ENCODE results near the gene CCDC117. TPM values are rescaled to one million over a fixed set of nuclear protein-coding genes. Genes with fewer than 3 reads are reported as not detected.
"Not testable (repeated sequence)": the region's sequence is repeated elsewhere in the genome, so short reads cannot be mapped to it uniquely, and the experiment has no call there.

CCDC117 gene
- polyA plus RNA-seq, 4 donors: 7.8 to 33.4 (median 9.4) TPM

- Histone ChIP-seq H3K27ac (ENCODE audit: low read depth in 1 of 3, low read length in 2 of 3) (peak overlapping the region in 2 of 3 donors; percentile 33 to 72), H3K4me1 (ENCODE audit: control insufficient read depth in 3 of 3, insufficient read depth in 2 of 3, low read depth in 1 of 3, low read length in 2 of 3) (peaks cover 0 to 37% (median 7%) of the 10 kb centered on the region in 3 donors), H3K4me3 (ENCODE audit: low read depth in 1 of 3, low read length in 3 of 3) (no peak overlapping the region), H3K9me3 (ENCODE audit: control insufficient read depth in 2 of 2, insufficient read depth in 1 of 2, low read depth in 1 of 2, low read length in 1 of 2) (no peaks in the 10 kb centered on the region), H3K36me3 (ENCODE audit: control insufficient read depth in 3 of 3, insufficient read depth in 2 of 3, low read depth in 1 of 3, low read length in 3 of 3) (peaks cover 0 to 3% (median 0%) of the 10 kb centered on the region in 3 donors), H3K27me3 (ENCODE audit: control insufficient read depth in 3 of 3, insufficient read depth in 3 of 3, low read length in 3 of 3) (no peaks in the 10 kb centered on the region)
- no peak for FAIRE-seq
- peak; percentile 58 to 65 for DNase-seq
- WGBS, 3 donors: 46 to 58% (median 56%) methylated on average over 4 of the region's 4 CpGs
Measured at GRCh38 chr22:28822930-28823551, 50.5 kb downstream of the CCDC117 start.

- FAIRE-seq; DNase-seq; H3K9me3 ChIP-seq (ENCODE audit: control insufficient read depth in 2 of 2, insufficient read depth in 1 of 2, low read depth in 1 of 2, low read length in 1 of 2); H3K36me3 ChIP-seq (ENCODE audit: control insufficient read depth in 3 of 3, insufficient read depth in 2 of 3, low read depth in 1 of 3, low read length in 3 of 3); H3K4me3 ChIP-seq (ENCODE audit: low read depth in 1 of 3, low read length in 3 of 3); H3K27me3 ChIP-seq (ENCODE audit: control insufficient read depth in 3 of 3, insufficient read depth in 3 of 3, low read length in 3 of 3); H3K27ac ChIP-seq (ENCODE audit: low read depth in 1 of 3, low read length in 2 of 3): not testable (repeated sequence)
- peaks cover 0 to 25% (median 0%) of the 10 kb centered on the region in 3 donors for H3K4me1 ChIP-seq (ENCODE audit: control insufficient read depth in 3 of 3, insufficient read depth in 2 of 3, low read depth in 1 of 3, low read length in 2 of 3)
- 96 to 98% (median 97%) methylated on average over 9 of the region's 9 CpGs for WGBS, 3 donors
Measured at GRCh38 chr22:28824455-28824854, 52.0 kb downstream of the CCDC117 start.

DNA sequence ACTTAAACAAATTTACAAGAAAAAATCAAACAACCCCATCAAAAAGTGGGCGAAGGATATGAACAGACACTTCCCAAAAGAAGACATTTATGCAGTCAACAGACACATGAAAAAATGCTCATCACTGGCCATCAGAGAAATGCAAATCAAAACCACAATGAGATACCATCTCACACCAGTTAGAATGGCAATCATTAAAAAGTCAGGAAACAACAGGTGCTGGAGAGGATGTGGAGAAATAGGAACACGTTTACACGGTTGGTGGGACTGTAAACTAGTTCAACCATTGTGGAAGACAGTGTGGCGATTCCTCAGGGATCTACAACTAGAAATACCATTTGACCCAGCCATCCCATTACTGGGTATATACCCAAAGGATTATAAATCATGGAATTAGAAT lies 53.9 kb downstream of the CCDC117 start:
- H3K36me3 ChIP-seq (ENCODE audit: control insufficient read depth in 3 of 3, insufficient read depth in 2 of 3, low read depth in 1 of 3, low read length in 3 of 3); H3K4me3 ChIP-seq (ENCODE audit: low read depth in 1 of 3, low read length in 3 of 3); FAIRE-seq; H3K9me3 ChIP-seq (ENCODE audit: control insufficient read depth in 2 of 2, insufficient read depth in 1 of 2, low read depth in 1 of 2, low read length in 1 of 2); DNase-seq; H3K27ac ChIP-seq (ENCODE audit: low read depth in 1 of 3, low read length in 2 of 3); H3K27me3 ChIP-seq (ENCODE audit: control insufficient read depth in 3 of 3, insufficient read depth in 3 of 3, low read length in 3 of 3): not testable (repeated sequence)
- WGBS, 3 donors: 78 to 91% (median 89%) methylated on average over 4 of the region's 4 CpGs
- H3K4me1 ChIP-seq (ENCODE audit: control insufficient read depth in 3 of 3, insufficient read depth in 2 of 3, low read depth in 1 of 3, low read length in 2 of 3): peaks cover 0 to 24% (median 0%) of the 10 kb centered on the region in 3 donors

DNA sequence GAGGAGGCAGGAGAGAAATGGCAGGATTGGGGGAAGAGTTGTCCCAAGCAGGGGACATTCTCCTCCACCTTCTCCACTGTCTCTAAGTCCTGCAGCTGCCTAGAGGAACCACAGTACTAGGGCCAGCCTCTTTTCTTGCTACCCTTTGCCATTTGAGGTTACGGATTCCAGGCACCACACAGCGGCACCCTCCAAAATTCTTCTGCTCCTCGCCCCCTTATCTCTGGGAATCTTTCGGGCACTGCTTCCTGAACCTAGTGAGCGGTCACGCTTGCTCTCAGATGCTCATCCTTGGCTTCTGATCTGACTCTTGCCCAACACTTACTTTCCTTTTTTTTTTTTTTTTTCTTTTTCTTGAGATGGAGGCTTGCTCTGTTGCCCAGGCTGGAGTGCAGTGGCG lies 54.4 kb downstream of the CCDC117 start:
- Histone ChIP-seq H3K27ac (ENCODE audit: low read depth in 1 of 3, low read length in 2 of 3) (no peak overlapping the region), H3K36me3 (ENCODE audit: control insufficient read depth in 3 of 3, insufficient read depth in 2 of 3, low read depth in 1 of 3, low read length in 3 of 3) (peaks cover 0 to 3% (median 0%) of the 10 kb centered on the region in 3 donors), H3K4me3 (ENCODE audit: low read depth in 1 of 3, low read length in 3 of 3) (no peak overlapping the region), H3K27me3 (ENCODE audit: control insufficient read depth in 3 of 3, insufficient read depth in 3 of 3, low read length in 3 of 3) (no peaks in the 10 kb centered on the region), H3K4me1 (ENCODE audit: control insufficient read depth in 3 of 3, insufficient read depth in 2 of 3, low read depth in 1 of 3, low read length in 2 of 3) (peaks cover 0 to 24% (median 0%) of the 10 kb centered on the region in 3 donors), H3K9me3 (ENCODE audit: control insufficient read depth in 2 of 2, insufficient read depth in 1 of 2, low read depth in 1 of 2, low read length in 1 of 2) (no peaks in the 10 kb centered on the region)
- no peak for FAIRE-seq
- WGBS, 3 donors: 96 to 99% (median 99%) methylated on average over 7 of the region's 7 CpGs
- DNase-seq: no peak

DNA sequence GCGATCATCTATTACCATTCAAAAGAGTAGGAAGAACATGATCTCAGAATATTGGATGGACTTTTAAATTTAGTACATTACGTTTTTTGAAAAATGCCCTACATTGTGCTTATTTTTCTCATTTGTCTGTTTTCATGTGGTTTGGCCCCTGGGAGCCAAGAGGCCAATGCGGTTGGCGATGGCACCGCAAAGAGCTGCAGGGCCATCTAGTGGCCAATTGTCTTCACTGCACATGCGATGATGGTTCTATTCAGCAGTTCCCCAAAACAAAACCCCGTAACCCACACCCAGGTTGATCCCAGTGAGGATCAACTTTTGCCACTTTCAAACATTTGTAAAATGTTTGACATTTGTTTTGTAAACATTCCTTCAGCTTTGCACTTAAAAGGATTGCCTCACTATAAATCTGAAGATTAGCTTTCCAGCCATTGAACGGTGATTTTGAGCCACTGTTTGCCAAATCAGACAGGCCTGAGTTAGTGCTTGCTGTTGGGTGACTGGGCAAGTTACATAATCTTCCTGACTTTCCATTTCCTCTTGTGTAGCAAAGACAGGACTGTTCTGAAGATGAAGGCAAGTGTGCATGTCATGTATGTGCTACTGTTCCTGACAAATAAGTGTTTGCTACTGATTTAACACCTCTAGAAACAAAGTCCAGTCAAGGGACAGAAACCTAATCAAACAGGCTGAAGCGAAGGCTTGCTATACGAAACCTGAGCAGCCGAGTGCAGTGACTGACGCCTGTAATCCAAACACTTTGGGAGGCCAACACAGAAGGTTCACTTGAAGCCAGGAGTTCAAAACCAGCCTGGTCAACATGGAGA lies 57.1 kb downstream of the CCDC117 start:
- WGBS, 3 donors: 17 to 34% (median 22%) methylated on average over 12 of the region's 12 CpGs

GRCh38 chr22:28830441-28830840 lies 57.9 kb downstream of the CCDC117 start:
- H3K27me3 ChIP-seq (ENCODE audit: control insufficient read depth in 3 of 3, insufficient read depth in 3 of 3, low read length in 3 of 3): no peaks in the 10 kb centered on the region
- H3K4me1 ChIP-seq (ENCODE audit: control insufficient read depth in 3 of 3, insufficient read depth in 2 of 3, low read depth in 1 of 3, low read length in 2 of 3): peaks cover 0 to 10% (median 0%) of the 10 kb centered on the region in 3 donors
- H3K9me3 ChIP-seq (ENCODE audit: control insufficient read depth in 2 of 2, insufficient read depth in 1 of 2, low read depth in 1 of 2, low read length in 1 of 2): no peaks in the 10 kb centered on the region
- 81 to 95% (median 91%) methylated on average over 3 of the region's 3 CpGs for WGBS, 3 donors
- H3K27ac ChIP-seq (ENCODE audit: low read depth in 1 of 3, low read length in 2 of 3): peak overlapping the region in 1 of 3 donors; percentile 14
- no peak overlapping the region for H3K4me3 ChIP-seq (ENCODE audit: low read depth in 1 of 3, low read length in 3 of 3)
- FAIRE-seq (no peak), DNase-seq (no peak)
- peaks cover 0 to 3% (median 0%) of the 10 kb centered on the region in 3 donors for H3K36me3 ChIP-seq (ENCODE audit: control insufficient read depth in 3 of 3, insufficient read depth in 2 of 3, low read depth in 1 of 3, low read length in 3 of 3)

More for the DNA sequence above, 57.1 kb downstream of the CCDC117 start:
- FAIRE-seq (no peak), DNase-seq (peak; percentile 70 to 87)
- Histone ChIP-seq H3K4me1 (ENCODE audit: control insufficient read depth in 3 of 3, insufficient read depth in 2 of 3, low read depth in 1 of 3, low read length in 2 of 3) (peaks cover 0 to 10% (median 0%) of the 10 kb centered on the region in 3 donors), H3K36me3 (ENCODE audit: control insufficient read depth in 3 of 3, insufficient read depth in 2 of 3, low read depth in 1 of 3, low read length in 3 of 3) (peaks cover 0 to 3% (median 0%) of the 10 kb centered on the region in 3 donors), H3K27ac (ENCODE audit: low read depth in 1 of 3, low read length in 2 of 3) (peak overlapping the region in 2 of 3 donors; percentile 14 to 25), H3K27me3 (ENCODE audit: control insufficient read depth in 3 of 3, insufficient read depth in 3 of 3, low read length in 3 of 3) (no peaks in the 10 kb centered on the region), H3K4me3 (ENCODE audit: low read depth in 1 of 3, low read length in 3 of 3) (no peak overlapping the region), H3K9me3 (ENCODE audit: control insufficient read depth in 2 of 2, insufficient read depth in 1 of 2, low read depth in 1 of 2, low read length in 1 of 2) (no peaks in the 10 kb centered on the region)

DNA sequence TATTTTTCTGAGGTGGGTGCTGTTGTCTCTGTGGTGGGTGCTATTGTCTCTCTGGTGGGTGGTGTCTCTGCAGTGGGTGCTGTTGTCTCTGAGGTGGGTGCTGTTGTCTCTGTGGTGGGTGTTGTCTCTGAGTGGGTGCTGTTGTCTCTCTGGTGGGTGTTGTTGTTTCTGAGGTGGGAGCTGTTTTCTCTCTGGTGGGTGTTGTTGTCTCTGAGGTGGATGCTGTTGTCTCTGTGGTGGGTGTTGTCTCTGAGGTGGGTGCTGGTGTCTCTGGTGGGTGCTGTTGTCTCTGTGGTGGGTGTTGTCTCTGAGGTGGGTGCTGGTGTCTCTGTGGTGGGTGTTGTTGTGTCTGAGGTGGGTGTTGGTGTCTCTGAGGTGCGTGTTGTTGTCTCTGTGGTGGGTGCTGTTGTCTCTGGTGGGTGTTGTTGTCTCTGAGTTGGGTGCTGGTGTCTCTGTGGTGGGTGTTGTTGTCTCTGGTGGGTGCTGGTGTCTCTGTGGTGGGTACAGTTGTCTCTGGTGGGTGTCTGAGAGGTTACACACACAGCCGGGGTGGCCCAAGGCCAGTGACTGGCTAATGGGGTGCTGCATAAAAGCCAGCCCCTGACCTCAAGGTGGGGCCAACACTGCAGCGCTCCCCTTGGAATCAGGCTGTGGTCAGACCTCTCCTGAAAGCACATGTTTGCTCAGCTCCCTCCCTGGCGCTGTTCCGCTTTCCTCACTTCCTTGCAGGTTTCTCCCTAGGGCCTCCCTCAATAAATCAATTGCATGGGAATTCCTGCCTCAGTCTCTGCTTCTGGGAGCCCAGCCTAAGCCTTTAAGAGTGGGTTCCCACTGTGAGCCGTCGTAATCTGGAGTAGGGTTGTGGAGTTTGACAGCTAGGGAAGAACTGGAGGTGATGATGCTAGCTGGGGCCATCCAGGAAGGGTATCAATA lies 58.9 kb downstream of the CCDC117 start:
- no peak for DNase-seq
- FAIRE-seq: no peak
- WGBS, 3 donors: 84 to 92% (median 87%) methylated on average over 7 of the region's 7 CpGs

GRCh38 chr22:28832731-28833130 lies 60.2 kb downstream of the CCDC117 start:
- Histone ChIP-seq H3K27me3 (ENCODE audit: control insufficient read depth in 3 of 3, insufficient read depth in 3 of 3, low read length in 3 of 3) (no peaks in the 10 kb centered on the region), H3K4me3 (ENCODE audit: low read depth in 1 of 3, low read length in 3 of 3) (no peak overlapping the region), H3K4me1 (ENCODE audit: control insufficient read depth in 3 of 3, insufficient read depth in 2 of 3, low read depth in 1 of 3, low read length in 2 of 3) (peaks cover 0 to 10% (median 0%) of the 10 kb centered on the region in 3 donors), H3K9me3 (ENCODE audit: control insufficient read depth in 2 of 2, insufficient read depth in 1 of 2, low read depth in 1 of 2, low read length in 1 of 2) (no peaks in the 10 kb centered on the region), H3K36me3 (ENCODE audit: control insufficient read depth in 3 of 3, insufficient read depth in 2 of 3, low read depth in 1 of 3, low read length in 3 of 3) (peaks cover 0 to 4% (median 0%) of the 10 kb centered on the region in 3 donors), H3K27ac (ENCODE audit: low read depth in 1 of 3, low read length in 2 of 3) (no peak overlapping the region)
- 94 to 100% (median 100%) methylated on average over 1 of the region's 1 CpG for WGBS, 3 donors
- no peak for DNase-seq
- no peak for FAIRE-seq

More for the DNA sequence above, 58.9 kb downstream of the CCDC117 start:
- peaks cover 0 to 10% (median 0%) of the 10 kb centered on the region in 3 donors for H3K4me1 ChIP-seq (ENCODE audit: control insufficient read depth in 3 of 3, insufficient read depth in 2 of 3, low read depth in 1 of 3, low read length in 2 of 3)
- no peaks in the 10 kb centered on the region for H3K27me3 ChIP-seq (ENCODE audit: control insufficient read depth in 3 of 3, insufficient read depth in 3 of 3, low read length in 3 of 3)
- H3K4me3 ChIP-seq (ENCODE audit: low read depth in 1 of 3, low read length in 3 of 3): no peak overlapping the region
- no peak overlapping the region for H3K27ac ChIP-seq (ENCODE audit: low read depth in 1 of 3, low read length in 2 of 3)
- peaks cover 0 to 6% (median 0%) of the 10 kb centered on the region in 3 donors for H3K36me3 ChIP-seq (ENCODE audit: control insufficient read depth in 3 of 3, insufficient read depth in 2 of 3, low read depth in 1 of 3, low read length in 3 of 3)
- no peaks in the 10 kb centered on the region for H3K9me3 ChIP-seq (ENCODE audit: control insufficient read depth in 2 of 2, insufficient read depth in 1 of 2, low read depth in 1 of 2, low read length in 1 of 2)

Measured in small intestine (tissue), 7 donors.